ENCODE results near the gene KBTBD2.
"Not testable (repeated sequence)": the region's sequence is repeated elsewhere in the genome, so short reads cannot be mapped to it uniquely, and the experiment has no call there.

- not testable (repeated sequence) for TF ChIP-seq EZH2 (IDR thresholded peaks at IDR 0.05; ENCODE audit: insufficient read depth, poor library complexity, severe bottlenecking); EZH2phosphoT487 (IDR thresholded peaks at IDR 0.05; ENCODE audit: insufficient read depth, low read depth)
Observed at GRCh38 chr7:32848655-32849054, 42.9 kb downstream of the KBTBD2 start.
